ENCODE measurements around the gene HEATR3. TPM values are rescaled to one million over a fixed set of nuclear protein-coding genes. Genes with fewer than 3 reads are reported as not detected.
A peak's percentile ranks its signal among the peaks of the same experiment; 100 is the strongest.
"Not testable (repeated sequence)": the region's sequence is repeated elsewhere in the genome, so short reads cannot be mapped to it uniquely, and the experiment has no call there.

Gene HEATR3
- total RNA-seq, 4 donors from 2014 or later = 17.6 to 42.2 (median 25.8) TPM

DNA sequence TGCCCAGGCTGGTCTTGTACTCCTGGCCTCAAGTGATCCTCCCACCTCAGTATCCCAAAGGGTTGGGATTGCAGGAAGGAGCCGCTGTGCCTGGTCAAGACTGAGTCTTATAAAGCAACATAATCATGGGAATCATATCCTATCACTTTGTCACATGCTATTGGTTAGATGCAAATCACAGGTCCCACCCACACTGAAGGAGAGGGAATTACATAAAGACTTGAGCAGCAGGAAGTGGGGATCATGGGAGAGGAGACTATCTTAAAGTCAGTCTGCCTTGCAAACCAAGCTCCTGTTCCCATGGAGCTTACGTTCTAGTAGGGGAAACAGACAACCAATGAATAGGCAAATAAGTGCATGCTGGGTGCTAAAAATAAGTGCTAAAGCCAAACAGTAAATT lies 59.0 kb downstream of the HEATR3 start:
- 88 to 91% methylated on average over 1 to 2 of the region's 2 CpGs for WGBS, 2 donors (ENCODE audit: low coverage in 1 of 2)
- H3K4me3 ChIP-seq = no peak overlapping the region
- no peak for DNase-seq
- H3K4me1 ChIP-seq = no peaks in the 10 kb centered on the region
- TF ChIP-seq POLR2AphosphoS5 (IDR thresholded peaks at IDR 0.05) (no peak), EP300 (IDR thresholded peaks at IDR 0.05; ENCODE audit: low read depth) (no peak), POLR2A (IDR thresholded peaks at IDR 0.05) (no peak)
- TF ChIP-seq, protein P1, sequence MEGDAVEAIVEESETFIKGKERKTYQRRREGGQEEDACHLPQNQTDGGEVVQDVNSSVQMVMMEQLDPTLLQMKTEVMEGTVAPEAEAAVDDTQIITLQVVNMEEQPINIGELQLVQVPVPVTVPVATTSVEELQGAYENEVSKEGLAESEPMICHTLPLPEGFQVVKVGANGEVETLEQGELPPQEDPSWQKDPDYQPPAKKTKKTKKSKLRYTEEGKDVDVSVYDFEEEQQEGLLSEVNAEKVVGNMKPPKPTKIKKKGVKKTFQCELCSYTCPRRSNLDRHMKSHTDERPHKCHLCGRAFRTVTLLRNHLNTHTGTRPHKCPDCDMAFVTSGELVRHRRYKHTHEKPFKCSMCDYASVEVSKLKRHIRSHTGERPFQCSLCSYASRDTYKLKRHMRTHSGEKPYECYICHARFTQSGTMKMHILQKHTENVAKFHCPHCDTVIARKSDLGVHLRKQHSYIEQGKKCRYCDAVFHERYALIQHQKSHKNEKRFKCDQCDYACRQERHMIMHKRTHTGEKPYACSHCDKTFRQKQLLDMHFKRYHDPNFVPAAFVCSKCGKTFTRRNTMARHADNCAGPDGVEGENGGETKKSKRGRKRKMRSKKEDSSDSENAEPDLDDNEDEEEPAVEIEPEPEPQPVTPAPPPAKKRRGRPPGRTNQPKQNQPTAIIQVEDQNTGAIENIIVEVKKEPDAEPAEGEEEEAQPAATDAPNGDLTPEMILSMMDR (IDR thresholded peaks at IDR 0.05) = no peak
- in situ Hi-C loops (cut with MboI; ENCODE audit: low pct_ligation_motif_present in 1 of 4, low pct_unique_long_range_greater_than_20kb in 1 of 4, low sequenced_read_pairs in 3 of 4) (no loop called here), intact Hi-C loops (cut with DNase I; ENCODE audit: low total_unique reads) (no loop called here)
- H3K27ac ChIP-seq = no peak overlapping the region
- no peaks in the 10 kb centered on the region for H3K27me3 ChIP-seq
- H3K9me3 ChIP-seq = no peaks in the 10 kb centered on the region
- H3K36me3 ChIP-seq = no peaks in the 10 kb centered on the region

DNA sequence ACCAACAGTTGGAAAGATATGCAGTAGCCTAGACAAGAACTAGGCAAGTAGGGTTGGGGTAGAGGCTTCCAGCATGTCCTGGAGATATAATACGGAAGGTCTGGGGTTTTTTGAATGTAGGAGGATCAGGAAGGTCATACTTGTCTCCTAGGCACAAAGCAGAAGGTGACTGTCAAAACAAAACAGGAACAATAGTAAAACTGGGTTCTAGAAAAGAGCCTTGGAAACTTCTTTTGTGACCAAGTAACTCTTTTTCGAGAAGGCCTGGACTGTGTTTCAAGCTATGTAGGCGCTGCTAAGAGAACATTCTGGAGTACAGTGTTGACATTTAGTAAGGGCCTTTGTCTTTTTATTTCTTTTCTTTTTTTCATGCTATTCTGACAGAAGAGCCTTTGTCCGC lies 60.4 kb downstream of the HEATR3 start:
- DNase-seq = no peak
- no peaks in the 10 kb centered on the region for H3K27me3 ChIP-seq
- no peak overlapping the region for H3K4me3 ChIP-seq
- H3K9me3 ChIP-seq = no peaks in the 10 kb centered on the region
- intact Hi-C loops (cut with DNase I; ENCODE audit: low total_unique reads) = no loop called here
- TF ChIP-seq POLR2AphosphoS5 (IDR thresholded peaks at IDR 0.05) (no peak), POLR2A (IDR thresholded peaks at IDR 0.05) (no peak)
- H3K36me3 ChIP-seq = no peaks in the 10 kb centered on the region
- 86 to 89% methylated on average over 4 of the region's 4 CpGs for WGBS, 2 donors (ENCODE audit: low coverage in 1 of 2)
- in situ Hi-C loops (cut with MboI; ENCODE audit: low pct_ligation_motif_present in 1 of 4, low pct_unique_long_range_greater_than_20kb in 1 of 4, low sequenced_read_pairs in 3 of 4) = no loop called here
- no peak overlapping the region for H3K27ac ChIP-seq
- H3K4me1 ChIP-seq = no peaks in the 10 kb centered on the region

DNA sequence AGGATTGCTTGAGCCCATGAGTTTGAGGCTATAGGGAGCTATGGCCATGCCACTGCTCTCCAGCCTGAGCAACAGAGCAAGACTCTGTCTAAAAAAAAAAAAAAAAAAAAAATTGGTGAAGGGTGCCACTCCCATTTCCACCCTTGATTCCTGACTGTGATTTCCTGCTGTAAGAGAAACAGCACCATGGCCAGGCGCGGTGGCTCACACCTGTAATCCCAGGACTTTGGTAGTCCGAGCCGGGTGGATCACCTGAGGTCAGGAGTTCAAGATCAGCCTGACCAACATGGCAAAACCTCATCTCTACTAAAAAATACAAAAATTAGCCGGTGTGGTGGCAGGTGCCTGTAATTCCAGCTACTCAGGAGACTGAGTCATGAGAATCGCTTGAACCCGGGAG lies 66.8 kb downstream of the HEATR3 start:
- H3K27ac ChIP-seq; H3K4me1 ChIP-seq; H3K4me3 ChIP-seq; H3K9me3 ChIP-seq; intact Hi-C loops (cut with DNase I; ENCODE audit: low total_unique reads); H3K36me3 ChIP-seq; H3K27me3 ChIP-seq; in situ Hi-C loops (cut with MboI; ENCODE audit: low pct_ligation_motif_present in 1 of 4, low pct_unique_long_range_greater_than_20kb in 1 of 4, low sequenced_read_pairs in 3 of 4): not testable (repeated sequence)
- 67% methylated on average over 7 of the region's 7 CpGs; no CpG with 5 or more reads in 1 of the 2 donors for WGBS, 2 donors (ENCODE audit: low coverage in 1 of 2)
- DNase-seq = peak; percentile 12

DNA sequence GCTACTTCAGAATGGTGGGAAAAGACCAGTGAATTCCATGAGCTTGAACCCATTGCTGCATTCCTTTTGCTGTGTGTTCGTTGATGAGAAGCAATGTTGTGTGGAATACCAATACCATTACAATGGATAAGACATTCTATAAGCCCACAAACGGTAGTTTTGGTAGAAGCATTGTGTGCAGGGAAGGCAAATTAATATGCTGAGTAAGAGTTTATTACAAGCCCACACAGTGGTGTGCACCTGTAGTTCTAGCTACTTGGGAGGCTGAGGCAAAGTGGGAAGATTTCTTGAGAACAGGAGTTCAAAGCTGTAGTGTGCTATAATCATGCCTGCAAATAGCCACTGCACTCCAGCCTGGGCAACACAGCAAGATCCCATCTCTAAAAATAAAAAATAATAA lies 67.4 kb downstream of the HEATR3 start:
- DNase-seq = no peak
- H3K27ac ChIP-seq = no peak overlapping the region
- H3K4me1 ChIP-seq = no peaks in the 10 kb centered on the region
- H3K36me3 ChIP-seq = no peaks in the 10 kb centered on the region
- H3K27me3 ChIP-seq = no peaks in the 10 kb centered on the region
- no peak overlapping the region for H3K4me3 ChIP-seq
- WGBS, 2 donors (ENCODE audit: low coverage in 1 of 2) = 20 to 29% methylated on average over 2 of the region's 2 CpGs
- no peaks in the 10 kb centered on the region for H3K9me3 ChIP-seq
- TF ChIP-seq POLR2AphosphoS5 (IDR thresholded peaks at IDR 0.05) = no peak
- TF ChIP-seq, protein P1 (IDR thresholded peaks at IDR 0.05) = no peak
- no peak for TF ChIP-seq EP300 (IDR thresholded peaks at IDR 0.05; ENCODE audit: low read depth)
- TF ChIP-seq POLR2A (IDR thresholded peaks at IDR 0.05) = no peak
- intact Hi-C loops (cut with DNase I; ENCODE audit: low total_unique reads) = no loop called here
- in situ Hi-C loops (cut with MboI; ENCODE audit: low pct_ligation_motif_present in 1 of 4, low pct_unique_long_range_greater_than_20kb in 1 of 4, low sequenced_read_pairs in 3 of 4) = no loop called here

DNA sequence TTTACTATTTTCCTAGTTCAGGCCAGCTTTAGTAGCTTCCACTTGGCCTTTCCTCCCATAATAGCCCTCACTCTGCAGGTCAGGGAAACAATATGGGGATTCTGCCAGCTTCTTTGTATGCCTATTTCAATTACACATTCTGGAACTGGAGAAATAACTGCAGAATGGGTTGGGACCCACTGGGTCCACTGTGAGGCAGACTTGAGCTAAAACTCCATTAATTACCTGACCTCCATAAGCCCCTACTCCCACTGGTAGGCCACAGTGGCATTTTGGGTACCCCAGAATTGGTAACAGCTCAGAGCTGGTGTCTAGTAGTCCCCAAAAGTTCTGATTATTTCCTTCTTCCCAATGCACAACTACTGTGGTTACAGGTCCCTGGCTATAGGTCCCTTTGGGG lies 70.6 kb downstream of the HEATR3 start:
- TF ChIP-seq EP300 (IDR thresholded peaks at IDR 0.05; ENCODE audit: low read depth) (no peak), POLR2AphosphoS5 (IDR thresholded peaks at IDR 0.05) (no peak), POLR2A (IDR thresholded peaks at IDR 0.05) (no peak)
- TF ChIP-seq, protein P1 (IDR thresholded peaks at IDR 0.05) = no peak
- no peak overlapping the region for H3K4me3 ChIP-seq
- in situ Hi-C loops (cut with MboI; ENCODE audit: low pct_ligation_motif_present in 1 of 4, low pct_unique_long_range_greater_than_20kb in 1 of 4, low sequenced_read_pairs in 3 of 4) = no loop called here
- intact Hi-C loops (cut with DNase I; ENCODE audit: low total_unique reads) = no loop called here
- H3K9me3 ChIP-seq = no peaks in the 10 kb centered on the region
- DNase-seq = no peak
- H3K4me1 ChIP-seq = no peaks in the 10 kb centered on the region
- no peaks in the 10 kb centered on the region for H3K36me3 ChIP-seq
- no peaks in the 10 kb centered on the region for H3K27me3 ChIP-seq
- no peak overlapping the region for H3K27ac ChIP-seq

Data from transverse colon (tissue), 4 donors.